Activated CD8-positive, alpha-beta T cell treated with anti-CD3 and anti-CD28 coated beads for 36 hours (primary cell): ENCODE results near the gene MCMBP. TPM values are rescaled to one million over a fixed set of nuclear protein-coding genes. Genes with fewer than 3 reads are reported as not detected.

Experiments used
- ATAC-seq: fragments of 200-7000 bp; cut with Tn5 transposase; one replicate; pipeline ENCODE4 v1.10.0; 2021; ENCODE audit warnings: mild to moderate bottlenecking, moderate library complexity
- CTCF ChIA-PET: fragments of 350-600 bp; sonication (Branson Sonifier 250); formaldehyde crosslinking; loops from one replicate; lab custom pipeline; 2021; ENCODE audit warnings: antibody characterized with exemption; lab: Charles Lee
- POLR2A ChIA-PET: fragments of 350-600 bp; sonication (Branson Sonifier 250); formaldehyde crosslinking; loops from one replicate; lab custom pipeline; 2021; ENCODE audit warnings: antibody characterized with exemption; lab: Charles Lee
- DNase-seq: peaks from one replicate; pipeline ENCODE4 v3.0.0-alpha.2; 2020
- H3K27ac Mint-ChIP-seq: one replicate; pipeline ENCODE4 v1.8.0; 2021; ENCODE audit warnings: mild to moderate bottlenecking, mixed read lengths
- H3K27me3 Mint-ChIP-seq: one replicate; pipeline ENCODE4 v1.8.0; 2021; ENCODE audit warnings: mixed read lengths
- H3K36me3 Mint-ChIP-seq: one replicate; pipeline ENCODE4 v1.8.0; 2021; ENCODE audit warnings: low read depth, mixed read lengths
- H3K4me1 Mint-ChIP-seq: one replicate; pipeline ENCODE4 v1.8.0; 2021; ENCODE audit warnings: low read depth, mixed read lengths
- H3K4me3 Mint-ChIP-seq: one replicate; pipeline ENCODE4 v1.8.0; 2021; ENCODE audit warnings: mild to moderate bottlenecking, moderate library complexity, mixed read lengths
- H3K9me3 Mint-ChIP-seq: one replicate; pipeline ENCODE4 v1.8.0; 2021; ENCODE audit warnings: mixed read lengths
- CTCF ChIP-seq: fragments of 200-600 bp; IDR thresholded peaks from one replicate; pipeline ENCODE4 v1.8.0; 2022; ENCODE audit warnings: antibody characterized with exemption, mild to moderate bottlenecking
- intact Hi-C: fragments of 100-400 bp; cut with micrococcal nuclease; formaldehyde crosslinking; loops from one replicate; pipeline ENCODE4 v1.10.0; 2022
- total RNA-seq, 2 experiments: library from RNA; stranded (reverse); gene quantifications; one replicate each; pipeline ENCODE4 v1.2.3, GENCODE V29; 2021

The MCMBP gene, protein sequence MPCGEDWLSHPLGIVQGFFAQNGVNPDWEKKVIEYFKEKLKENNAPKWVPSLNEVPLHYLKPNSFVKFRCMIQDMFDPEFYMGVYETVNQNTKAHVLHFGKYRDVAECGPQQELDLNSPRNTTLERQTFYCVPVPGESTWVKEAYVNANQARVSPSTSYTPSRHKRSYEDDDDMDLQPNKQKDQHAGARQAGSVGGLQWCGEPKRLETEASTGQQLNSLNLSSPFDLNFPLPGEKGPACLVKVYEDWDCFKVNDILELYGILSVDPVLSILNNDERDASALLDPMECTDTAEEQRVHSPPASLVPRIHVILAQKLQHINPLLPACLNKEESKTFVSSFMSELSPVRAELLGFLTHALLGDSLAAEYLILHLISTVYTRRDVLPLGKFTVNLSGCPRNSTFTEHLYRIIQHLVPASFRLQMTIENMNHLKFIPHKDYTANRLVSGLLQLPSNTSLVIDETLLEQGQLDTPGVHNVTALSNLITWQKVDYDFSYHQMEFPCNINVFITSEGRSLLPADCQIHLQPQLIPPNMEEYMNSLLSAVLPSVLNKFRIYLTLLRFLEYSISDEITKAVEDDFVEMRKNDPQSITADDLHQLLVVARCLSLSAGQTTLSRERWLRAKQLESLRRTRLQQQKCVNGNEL
- 10 to 100 TPM; 86.2 to 90.5 TPM for total RNA-seq

GRCh38 chr10:119872610-119872859 lies at the start of gene MCMBP:
Gene MCMBP (minus strand): TSS chr10:119872843. CDS start chr10:119872584, 259 bp downstream.
- DNase-seq (no peak), ATAC-seq (no peak)
- peak within 1 kb of the TSS; percentile 91 for H3K27ac Mint-ChIP-seq
- H3K27me3 Mint-ChIP-seq = no peaks in the 10 kb centered on the region
- peak within 1 kb of the TSS; percentile 94 for H3K4me3 Mint-ChIP-seq
- H3K9me3 Mint-ChIP-seq = no peaks in the 10 kb centered on the region
- CTCF ChIA-PET = interaction anchor here (1.1 to 5.4 kb wide), 6 partner anchors 9 to 185 kb away, joined by 3 to 69 read pairs (median 10); partner anchors contain the start of gene SEC23IP
- H3K36me3 Mint-ChIP-seq = peaks cover 14% of the 10 kb centered on the region
- no peak for TF ChIP-seq CTCF
- intact Hi-C loops = loop anchor here (2.0 kb wide), 1 partner anchor 20 kb away; the partner anchor contains the start of gene SEC23IP
- peaks cover 37% of the 10 kb centered on the region for H3K4me1 Mint-ChIP-seq
- POLR2A ChIA-PET = interaction anchor here (0.6 to 3.1 kb wide), 24 partner anchors 10 to 221 kb away, joined by 3 to 38 read pairs (median 6); partner anchors contain the start of genes BAG3 and SEC23IP

DNA sequence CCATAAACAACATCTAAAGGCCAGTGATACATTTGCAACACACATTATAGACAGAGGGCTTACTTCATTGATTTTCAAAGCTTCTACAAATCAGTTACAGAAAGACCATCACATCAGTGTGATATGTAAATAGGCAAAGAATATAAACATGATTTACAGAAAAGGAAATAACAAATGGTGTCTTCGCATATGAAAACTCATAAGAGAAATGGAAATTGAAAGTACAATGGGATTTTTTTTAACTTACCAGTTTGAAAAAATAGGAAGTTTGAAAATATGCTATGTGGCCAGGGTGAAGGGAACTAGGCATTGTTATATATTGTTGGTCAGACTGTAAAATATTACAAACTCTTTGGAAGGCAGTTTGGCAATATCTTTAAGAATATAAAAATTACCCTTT lies 47.2 kb upstream of the MCMBP start:
- Mint-ChIP-seq H3K4me1 (peaks cover 7% of the 10 kb centered on the region), H3K36me3 (peaks cover 43% of the 10 kb centered on the region)
- ATAC-seq = no peak

DNA sequence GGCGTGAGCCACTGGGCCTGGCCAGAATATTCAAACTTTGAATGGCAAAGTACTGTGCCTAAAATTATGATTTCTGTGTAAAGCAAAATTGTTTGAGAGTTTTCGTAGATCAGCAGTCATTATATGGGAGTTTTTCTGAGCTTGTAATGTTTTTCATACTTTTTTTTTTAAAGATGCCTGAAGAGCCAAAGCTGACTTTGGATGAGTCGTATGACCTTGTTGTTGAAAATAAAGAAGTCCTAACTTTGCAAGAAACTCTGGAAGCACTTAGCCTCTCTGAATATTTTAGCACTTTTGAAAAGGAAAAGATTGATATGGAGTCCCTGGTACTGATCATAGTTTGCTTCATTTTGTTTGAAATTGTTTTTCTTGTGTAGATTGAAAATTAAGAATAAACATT lies 46.6 kb upstream of the MCMBP start:
- H3K4me1 Mint-ChIP-seq = peaks cover 7% of the 10 kb centered on the region
- peaks cover 45% of the 10 kb centered on the region for H3K36me3 Mint-ChIP-seq
- CTCF ChIA-PET = no interaction called here
- POLR2A ChIA-PET = no interaction called here
- ATAC-seq (no peak), DNase-seq (no peak)
- TF ChIP-seq CTCF = no peak
- no peaks in the 10 kb centered on the region for H3K27me3 Mint-ChIP-seq
- H3K4me3 Mint-ChIP-seq = no peak overlapping the region
- H3K9me3 Mint-ChIP-seq = no peaks in the 10 kb centered on the region
- H3K27ac Mint-ChIP-seq = peak overlapping the region; percentile 38
- intact Hi-C loops = no loop called here

More for the DNA sequence above, 47.2 kb upstream of the MCMBP start:
- H3K4me3 Mint-ChIP-seq = no peak overlapping the region
- ChIA-PET POLR2A (no interaction called here), CTCF (no interaction called here)
- H3K9me3 Mint-ChIP-seq = no peaks in the 10 kb centered on the region
- no peaks in the 10 kb centered on the region for H3K27me3 Mint-ChIP-seq
- no peak for TF ChIP-seq CTCF
- H3K27ac Mint-ChIP-seq = no peak overlapping the region
- intact Hi-C loops = no loop called here
- DNase-seq = no peak

DNA sequence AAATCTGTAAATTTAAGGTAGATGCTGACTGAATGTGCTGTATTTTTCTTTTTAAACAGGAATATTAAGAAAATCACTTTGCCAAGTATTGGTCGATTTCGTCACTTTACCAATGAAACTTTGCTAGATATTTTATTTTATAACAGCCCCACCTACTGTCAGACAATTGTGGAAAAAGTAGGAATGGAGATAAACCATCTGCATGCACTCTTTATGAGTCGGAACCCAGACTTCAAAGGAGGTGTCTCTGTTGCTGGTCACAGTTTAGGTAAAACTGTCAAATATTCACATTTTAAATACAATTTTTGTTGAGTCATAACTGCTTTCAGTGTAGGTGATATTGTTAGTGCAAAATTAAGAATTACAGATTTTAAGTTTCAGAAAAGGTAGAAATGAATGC lies 45.1 kb upstream of the MCMBP start:
- DNase-seq = no peak
- no peak overlapping the region for H3K27ac Mint-ChIP-seq
- no peak overlapping the region for H3K4me3 Mint-ChIP-seq
- H3K4me1 Mint-ChIP-seq = peaks cover 7% of the 10 kb centered on the region
- intact Hi-C loops = no loop called here
- H3K27me3 Mint-ChIP-seq = no peaks in the 10 kb centered on the region
- H3K9me3 Mint-ChIP-seq = no peaks in the 10 kb centered on the region
- CTCF ChIA-PET = no interaction called here
- TF ChIP-seq CTCF = no peak
- no peak for ATAC-seq
- H3K36me3 Mint-ChIP-seq = peaks cover 47% of the 10 kb centered on the region
- POLR2A ChIA-PET = no interaction called here

GRCh38 chr10:119910689-119911088 lies 38.0 kb upstream of the MCMBP start:
- intact Hi-C loops = no loop called here
- H3K9me3 Mint-ChIP-seq = no peaks in the 10 kb centered on the region
- no peak overlapping the region for H3K27ac Mint-ChIP-seq
- no peaks in the 10 kb centered on the region for H3K27me3 Mint-ChIP-seq
- DNase-seq (no peak), ATAC-seq (no peak)
- CTCF ChIA-PET = no interaction called here
- no peak overlapping the region for H3K4me3 Mint-ChIP-seq
- POLR2A ChIA-PET = interaction anchor here (2.5 kb wide), 1 partner anchor 38 kb away, joined by 8 read pairs; the partner anchor contains the start of gene MCMBP
- no peaks in the 10 kb centered on the region for H3K4me1 Mint-ChIP-seq
- TF ChIP-seq CTCF = no peak
- peaks cover 32% of the 10 kb centered on the region for H3K36me3 Mint-ChIP-seq
